Keratinocyte (primary cell): Measurements from ENCODE around the gene RFC3. TPM values are rescaled to one million over a fixed set of nuclear protein-coding genes. Genes with fewer than 3 reads are reported as not detected.

Experiments
- DNase-seq: peaks from one replicate; pipeline ENCODE4 v3.0.0-alpha.2; 2011; ENCODE audit warnings: low read depth, missing footprints, low spot score
- FAIRE-seq: peaks from 2 replicates; lab custom pipeline; 2011; peaks lifted over from hg19 to GRCh38; lab: Jason Lieb, UNC
- H2AFZ ChIP-seq: 2 replicates; pipeline ENCODE4 v1.6.0; 2012; ENCODE audit warnings: low read length, control low read depth, inconsistent platforms; ENCODE audit not compliant: control insufficient read depth
- H3K27ac ChIP-seq: 2 replicates; pipeline ENCODE4 v1.5.1; 2011; ENCODE audit warnings: low read length; ENCODE audit not compliant: control insufficient read depth, insufficient read depth
- H3K27me3 ChIP-seq: 3 replicates; pipeline ENCODE4 v1.6.0; 2011; ENCODE audit warnings: low read length; ENCODE audit not compliant: control insufficient read depth, insufficient read depth; ENCODE audit errors: extremely low read depth
- H3K36me3 ChIP-seq, 2 experiments: 2 replicates in 1 of 2; 3 replicates in 1 of 2; pipeline ENCODE4 v1.5.1; 2011; ENCODE audit warnings: low read length in 2 of 2, mild to moderate bottlenecking in 1 of 2; ENCODE audit not compliant: control insufficient read depth in 2 of 2, insufficient read depth in 2 of 2; ENCODE audit errors: extremely low read depth in 1 of 2
- H3K4me1 ChIP-seq: 3 replicates; pipeline ENCODE4 v1.5.1; 2011; ENCODE audit warnings: low read length; ENCODE audit not compliant: control insufficient read depth, insufficient read depth; ENCODE audit errors: extremely low read depth
- H3K4me2 ChIP-seq: 3 replicates; pipeline ENCODE4 v1.6.0; 2011; ENCODE audit warnings: low read depth, low read length; ENCODE audit not compliant: control insufficient read depth, insufficient read depth; ENCODE audit errors: extremely low read depth
- H3K4me3 ChIP-seq, 3 experiments: fragments of 200-600 bp in 1 of 3; sonication (generic) in 1 of 3; 2 replicates in 2 of 3; 3 replicates in 1 of 3; pipeline ENCODE4 v1.5.1; 2011 to 2016; ENCODE audit warnings: low read length in 3 of 3, mild to moderate bottlenecking in 3 of 3, control low read depth in 2 of 3, inconsistent platforms in 1 of 3, low read depth in 1 of 3, mixed read lengths in 1 of 3, mixed run types in 1 of 3, moderate library complexity in 1 of 3; ENCODE audit not compliant: control insufficient read depth in 2 of 3, insufficient read depth in 2 of 3; ENCODE audit errors: extremely low read depth in 1 of 3
- H3K79me2 ChIP-seq: 2 replicates; pipeline ENCODE4 v1.6.0; 2012; ENCODE audit warnings: low read length; ENCODE audit not compliant: control insufficient read depth, insufficient read depth
- H3K9ac ChIP-seq: 3 replicates; pipeline ENCODE4 v1.6.0; 2011; ENCODE audit warnings: low read length; ENCODE audit not compliant: control insufficient read depth, insufficient read depth; ENCODE audit errors: extremely low read depth
- H3K9me1 ChIP-seq: 3 replicates; pipeline ENCODE4 v1.6.0; 2011; ENCODE audit warnings: low read length; ENCODE audit not compliant: control insufficient read depth, insufficient read depth; ENCODE audit errors: extremely low read depth
- H3K9me3 ChIP-seq: 2 replicates; pipeline ENCODE4 v1.5.1; 2012; ENCODE audit warnings: low read depth, low read length; ENCODE audit not compliant: control insufficient read depth
- H4K20me1 ChIP-seq: 3 replicates; pipeline ENCODE4 v1.6.0; 2011; ENCODE audit warnings: low read length; ENCODE audit not compliant: control insufficient read depth, insufficient read depth; ENCODE audit errors: extremely low read depth
- CTCF ChIP-seq, 3 experiments: IDR thresholded peaks in 1 of 3; conservative IDR thresholded peaks in 1 of 3; optimal IDR thresholded peaks in 1 of 3; 2 replicates in 2 of 3; 3 replicates in 1 of 3; pipeline versions ENCODE3 to v1.5.1; 2011; ENCODE audit warnings: low read length in 3 of 3, mild to moderate bottlenecking in 3 of 3, moderate library complexity in 2 of 3, control low read depth in 1 of 3, inconsistent platforms in 1 of 3; ENCODE audit not compliant: insufficient read depth in 2 of 3; ENCODE audit errors: extremely low read depth in 1 of 3
- EZH2 ChIP-seq: IDR thresholded peaks from one replicate; pipeline ENCODE4 v1.6.1; 2012; ENCODE audit warnings: inconsistent platforms, mild to moderate bottlenecking, low read length, moderate library complexity
- dilution Hi-C: fragments of 300-500 bp; cut with MboI; formaldehyde crosslinking; loops from one replicate; pipeline ENCODE4 v1.7.0; 2020; ENCODE audit warnings: low sequenced_read_pairs; ENCODE audit not compliant: extremely low pct_ligation_motif_present
- polyA plus RNA-seq, 5 experiments: library from polyadenylated mRNA; depleted of rRNA in 3 of 5; stranded (reverse) in 3 of 5; stranded (forward) in 1 of 5; unstranded in 1 of 5; fragments of >200 nt; gene quantifications; 1 replicate in 1 of 5; 2 replicates in 3 of 5; 3 replicates in 1 of 5; pipeline versions ENCODE4 v1.2.1 to v1.2.3, GENCODE V29; 2011 to 2012; ENCODE audit warnings: missing spikeins in 2 of 5, low read depth in 1 of 5, low replicate concordance in 1 of 5
- small RNA-seq, 3 experiments: library from RNA; depleted of rRNA; stranded (forward); fragments of <200 nt; gene quantifications; one replicate each; pipeline ENCODE3, GENCODE V24; 2012; ENCODE audit warnings: low read depth in 3 of 3, low replicate concordance in 1 of 3; ENCODE audit not compliant: insufficient read length in 3 of 3

RFC3 gene
- polyA plus RNA-seq, 1 donor (not counting 4 experiments of a cell fraction or from before 2014, with no cell fraction given) = 20.8 TPM

GRCh38 chr13:33884531-33885220, 66.7 kb downstream of the RFC3 start:
- H3K4me2 ChIP-seq = no peak overlapping the region
- TF ChIP-seq EZH2 (no peak), CTCF (optimal IDR thresholded peaks at IDR 0.05 in 1 of 3, IDR thresholded peaks at IDR 0.05 in 1 of 3, conservative IDR thresholded peaks at IDR 0.05 in 1 of 3; ENCODE audit: extremely low read depth in 1 of 3, insufficient read depth in 2 of 3, low read length in 3 of 3) (no peak)
- H3K9me1 ChIP-seq = no peaks in the 10 kb centered on the region
- no peak overlapping the region for H3K27ac ChIP-seq
- H3K36me3 ChIP-seq = no peaks in the 10 kb centered on the region
- no peak overlapping the region for H2AFZ ChIP-seq
- H3K27me3 ChIP-seq = no peaks in the 10 kb centered on the region
- no peaks in the 10 kb centered on the region for H3K79me2 ChIP-seq
- dilution Hi-C loops = no loop called here
- H3K4me3 ChIP-seq = no peak overlapping the region
- no peak for DNase-seq
- no peaks in the 10 kb centered on the region for H4K20me1 ChIP-seq
- no peak for FAIRE-seq
- no peaks in the 10 kb centered on the region for H3K4me1 ChIP-seq
- H3K9me3 ChIP-seq = no peaks in the 10 kb centered on the region
- H3K9ac ChIP-seq = no peak overlapping the region

Small RNA genes within 50 kb of the gene (small RNA-seq; reads per million reads assigned to genes)
- 0 reads per million in 3 experiments for gene RNU5A-4P
